Prostate gland (tissue), 2 donors: ENCODE data around the gene FILIP1.

Experiments used
- POLR2A ChIP-seq: fragments of 450-650 bp; IDR thresholded peaks from one replicate; pipeline ENCODE4 v1.6.1; 2016; ENCODE audit warnings: antibody characterized with exemption, mild to moderate bottlenecking
- POLR2AphosphoS5 ChIP-seq: sonication (generic); formaldehyde crosslinking; IDR thresholded peaks from one replicate; pipeline ENCODE4 v1.6.1; 2017; ENCODE audit warnings: antibody characterized with exemption
- TF ChIP-seq, protein P1 (sequence below), 4 experiments: fragments of 200-600 bp in 2 of 4; fragments of 450-650 bp in 2 of 4; sonication (generic) in 2 of 4; IDR thresholded peaks; 1 replicate in 3 of 4; 2 replicates in 1 of 4; pipeline ENCODE4 v1.5.1; 2016 to 2019; ENCODE audit warnings: antibody characterized with exemption in 4 of 4, mild to moderate bottlenecking in 2 of 4, moderate library complexity in 2 of 4

GRCh38 chr6:75286955-75287354, 206.6 kb downstream of the FILIP1 start:
- TF ChIP-seq, protein P1, sequence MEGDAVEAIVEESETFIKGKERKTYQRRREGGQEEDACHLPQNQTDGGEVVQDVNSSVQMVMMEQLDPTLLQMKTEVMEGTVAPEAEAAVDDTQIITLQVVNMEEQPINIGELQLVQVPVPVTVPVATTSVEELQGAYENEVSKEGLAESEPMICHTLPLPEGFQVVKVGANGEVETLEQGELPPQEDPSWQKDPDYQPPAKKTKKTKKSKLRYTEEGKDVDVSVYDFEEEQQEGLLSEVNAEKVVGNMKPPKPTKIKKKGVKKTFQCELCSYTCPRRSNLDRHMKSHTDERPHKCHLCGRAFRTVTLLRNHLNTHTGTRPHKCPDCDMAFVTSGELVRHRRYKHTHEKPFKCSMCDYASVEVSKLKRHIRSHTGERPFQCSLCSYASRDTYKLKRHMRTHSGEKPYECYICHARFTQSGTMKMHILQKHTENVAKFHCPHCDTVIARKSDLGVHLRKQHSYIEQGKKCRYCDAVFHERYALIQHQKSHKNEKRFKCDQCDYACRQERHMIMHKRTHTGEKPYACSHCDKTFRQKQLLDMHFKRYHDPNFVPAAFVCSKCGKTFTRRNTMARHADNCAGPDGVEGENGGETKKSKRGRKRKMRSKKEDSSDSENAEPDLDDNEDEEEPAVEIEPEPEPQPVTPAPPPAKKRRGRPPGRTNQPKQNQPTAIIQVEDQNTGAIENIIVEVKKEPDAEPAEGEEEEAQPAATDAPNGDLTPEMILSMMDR (IDR thresholded peaks at IDR 0.05), result no peak
- TF ChIP-seq POLR2A, result no peak
- no peak for TF ChIP-seq POLR2AphosphoS5
